SK-N-SH treated with all-trans-retinoic acid at 6 μM for 48 hours (cell line): ENCODE data around the gene ABHD11.

Experiments used
- ATAC-seq: fragments of 200-7000 bp; cut with Tn5 transposase; 3 replicates; pipeline ENCODE4 v1.9.1; 2020; ENCODE audit warnings: mild to moderate bottlenecking, moderate library complexity
- ARNTL ChIP-seq: fragments of 450-650 bp; formaldehyde crosslinking; IDR thresholded peaks from 2 replicates; pipeline ENCODE4 v1.5.0; 2020; ENCODE audit warnings: low read depth, mild to moderate bottlenecking, moderate library complexity, borderline replicate concordance
- BACH2 ChIP-seq: fragments of 250-450 bp; sonication (Bioruptor Pico); IDR thresholded peaks from 2 replicates; pipeline ENCODE4 v1.9.0; 2021; ENCODE audit warnings: mild to moderate bottlenecking, borderline replicate concordance
- CREB5 ChIP-seq: fragments of 250-450 bp; sonication (Bioruptor Pico); IDR thresholded peaks from 2 replicates; pipeline ENCODE4 v1.5.1; 2020; ENCODE audit warnings: low read depth, mild to moderate bottlenecking, moderate library complexity
- CSDC2 ChIP-seq: fragments of 250-450 bp; sonication (Bioruptor Pico); IDR thresholded peaks from 2 replicates; pipeline ENCODE4 v1.5.0; 2020; ENCODE audit warnings: mild to moderate bottlenecking, moderate library complexity
- CSRNP3 ChIP-seq: fragments of 250-450 bp; sonication (Bioruptor Pico); IDR thresholded peaks from 2 replicates; pipeline ENCODE4 v1.5.1; 2021; ENCODE audit warnings: mild to moderate bottlenecking, moderate library complexity
- ESRRG ChIP-seq: fragments of 250-450 bp; sonication (Bioruptor Pico); IDR thresholded peaks from 2 replicates; pipeline ENCODE4 v1.6.1; 2021; ENCODE audit warnings: mild to moderate bottlenecking
- GLIS3 ChIP-seq: fragments of 250-450 bp; sonication (Bioruptor Pico); IDR thresholded peaks from 2 replicates; pipeline ENCODE4 v1.5.0; 2020; ENCODE audit warnings: mild to moderate bottlenecking, moderate library complexity
- ISL1 ChIP-seq: fragments of 250-450 bp; sonication (Bioruptor Pico); IDR thresholded peaks from 2 replicates; pipeline ENCODE4 v2.1.2; 2022; ENCODE audit warnings: mild to moderate bottlenecking, moderate library complexity
- PATZ1 ChIP-seq: fragments of 250-450 bp; sonication (Bioruptor Pico); IDR thresholded peaks from 2 replicates; pipeline ENCODE4 v1.8.0; 2020; ENCODE audit warnings: mild to moderate bottlenecking, moderate library complexity, borderline replicate concordance
- POU6F1 ChIP-seq: fragments of 250-450 bp; sonication (Bioruptor Pico); IDR thresholded peaks from 2 replicates; pipeline ENCODE4 v1.8.0; 2021; ENCODE audit warnings: low read depth, mild to moderate bottlenecking, moderate library complexity, borderline replicate concordance
- PPARA ChIP-seq: fragments of 250-450 bp; sonication (Bioruptor Pico); IDR thresholded peaks from 2 replicates; pipeline ENCODE4 v1.5.0; 2020; ENCODE audit warnings: mild to moderate bottlenecking, borderline replicate concordance
- RARB ChIP-seq: fragments of 250-450 bp; sonication (Bioruptor Pico); IDR thresholded peaks from 2 replicates; pipeline ENCODE4 v1.8.0; 2021; ENCODE audit warnings: mild to moderate bottlenecking, moderate library complexity
- SNAI2 ChIP-seq: fragments of 250-450 bp; sonication (Bioruptor Pico); IDR thresholded peaks from 2 replicates; pipeline ENCODE4 v1.5.0; 2020; ENCODE audit warnings: mild to moderate bottlenecking, moderate library complexity
- TCF4 ChIP-seq: fragments of 250-450 bp; sonication (Bioruptor Pico); IDR thresholded peaks from 2 replicates; pipeline ENCODE4 v1.8.0; 2021; ENCODE audit warnings: mild to moderate bottlenecking, moderate library complexity, borderline replicate concordance
- TOX ChIP-seq: fragments of 250-450 bp; sonication (Bioruptor Pico); IDR thresholded peaks from 2 replicates; pipeline ENCODE4 v1.8.0; 2021; ENCODE audit warnings: mild to moderate bottlenecking, moderate library complexity, borderline replicate concordance
- TSHZ2 ChIP-seq: fragments of 250-450 bp; sonication (Bioruptor Pico); IDR thresholded peaks from 2 replicates; pipeline ENCODE4 v1.5.0; 2020; ENCODE audit warnings: mild to moderate bottlenecking, moderate library complexity
- ZC3H10 ChIP-seq: fragments of 250-450 bp; sonication (Bioruptor Pico); IDR thresholded peaks from 2 replicates; pipeline ENCODE4 v1.5.1; 2021; ENCODE audit warnings: mild to moderate bottlenecking, moderate library complexity
- ZFP3 ChIP-seq: fragments of 250-450 bp; sonication (Bioruptor Pico); IDR thresholded peaks from 2 replicates; pipeline ENCODE4 v1.5.0; 2020; ENCODE audit warnings: mild to moderate bottlenecking, moderate library complexity
- ZFP30 ChIP-seq: fragments of 450-650 bp; formaldehyde crosslinking; IDR thresholded peaks from 2 replicates; pipeline ENCODE4 v1.5.0; 2022; ENCODE audit warnings: mild to moderate bottlenecking, moderate library complexity
- ZNF565 ChIP-seq: fragments of 450-650 bp; formaldehyde crosslinking; conservative IDR thresholded peaks from 2 replicates; pipeline ENCODE4 v1.5.0; 2020; ENCODE audit warnings: low read depth, mild to moderate bottlenecking, moderate library complexity
- ZNF70 ChIP-seq: fragments of 450-650 bp; formaldehyde crosslinking; IDR thresholded peaks from 2 replicates; pipeline ENCODE4 v1.5.0; 2020; ENCODE audit warnings: mild to moderate bottlenecking, moderate library complexity
- ZNF8 ChIP-seq: fragments of 450-650 bp; formaldehyde crosslinking; IDR thresholded peaks from 2 replicates; pipeline ENCODE4 v1.5.0; 2020; ENCODE audit warnings: mild to moderate bottlenecking, moderate library complexity

The ABHD11 gene

GRCh38 chr7:73769481-73770001, 30.9 kb upstream of the ABHD11 start:
- TF ChIP-seq CREB5 (no peak), TOX (no peak), RARB (CRISPR knock-in tag) (no peak), TCF4 (CRISPR knock-in tag) (no peak), CSRNP3 (no peak), GLIS3 (CRISPR knock-in tag) (no peak), TSHZ2 (CRISPR knock-in tag) (no peak), ZFP30 (CRISPR knock-in tag) (no peak), CSDC2 (CRISPR knock-in tag) (no peak), ZNF70 (CRISPR knock-in tag) (no peak), ZNF565 (no peak)
- no peak for ATAC-seq

GRCh38 chr7:73768641-73769480, 30.3 kb upstream of the ABHD11 start:
- TF ChIP-seq SNAI2 (CRISPR knock-in tag) (no peak), ARNTL (CRISPR knock-in tag) (no peak), CSDC2 (CRISPR knock-in tag) (no peak), POU6F1 (CRISPR knock-in tag) (no peak), ZFP3 (CRISPR knock-in tag) (no peak), ZNF70 (CRISPR knock-in tag) (no peak), TSHZ2 (CRISPR knock-in tag) (no peak), TCF4 (CRISPR knock-in tag) (no peak), CSRNP3 (no peak), PPARA (CRISPR knock-in tag) (no peak), CREB5 (no peak), ZNF8 (CRISPR knock-in tag) (no peak), PATZ1 (CRISPR knock-in tag) (no peak), RARB (CRISPR knock-in tag) (no peak), BACH2 (CRISPR knock-in tag) (no peak), ISL1 (CRISPR knock-in tag) (no peak), ESRRG (CRISPR knock-in tag) (no peak), ZC3H10 (CRISPR knock-in tag) (no peak)

More at GRCh38 chr7:73768641-73769480, 30.3 kb upstream of the ABHD11 start:
- no peak for ATAC-seq
